AG04450 (cell line): ENCODE data around the gene KCNIP1. TPM values are rescaled to one million over a fixed set of nuclear protein-coding genes. Genes with fewer than 3 reads are reported as not detected.

Experiments
- CTCF ChIA-PET: fragments of 300-600, 350-600 bp; formaldehyde crosslinking; extraction: SDS; loops from one replicate; lab custom pipeline; 2022; ENCODE audit warnings: antibody characterized with exemption, inconsistent platforms; lab: Charles Lee
- POLR2A ChIA-PET: fragments of 350-600 bp; formaldehyde crosslinking; extraction: SDS; loops from one replicate; lab custom pipeline; 2021; ENCODE audit warnings: antibody characterized with exemption, inconsistent platforms; lab: Yijun Ruan, JAX
- DNase-seq: peaks from one replicate; pipeline ENCODE4 v3.0.0-alpha.2; 2011; ENCODE audit warnings: low read depth, low spot score
- H3K27ac ChIP-seq: one replicate; pipeline ENCODE4 v1.5.1; 2012; ENCODE audit warnings: low read depth, low read length, control low read depth
- H3K27me3 ChIP-seq: one replicate; pipeline ENCODE4 v1.6.0; 2012; ENCODE audit warnings: low read length; ENCODE audit not compliant: control insufficient read depth, insufficient read depth
- H3K4me3 ChIP-seq: 2 replicates; pipeline ENCODE4 v1.5.1; 2011; ENCODE audit warnings: mild to moderate bottlenecking, low read depth, low read length, control low read depth
- H3K9me3 ChIP-seq: 2 replicates; pipeline ENCODE4 v1.5.1; 2012; ENCODE audit warnings: low read length; ENCODE audit not compliant: control insufficient read depth, insufficient read depth
- CTCF ChIP-seq: IDR thresholded peaks from 2 replicates; pipeline ENCODE4 v1.5.1; 2011; ENCODE audit warnings: low read depth, low read length, control low read depth, inconsistent platforms
- polyA plus RNA-seq: library from polyadenylated mRNA; depleted of rRNA; stranded (reverse); fragments of >200 nt; gene quantifications from 2 replicates; pipeline ENCODE4 v1.2.3, GENCODE V29; 2011

The KCNIP1 gene
- polyA plus RNA-seq, 1 experiment = not detected

DNA sequence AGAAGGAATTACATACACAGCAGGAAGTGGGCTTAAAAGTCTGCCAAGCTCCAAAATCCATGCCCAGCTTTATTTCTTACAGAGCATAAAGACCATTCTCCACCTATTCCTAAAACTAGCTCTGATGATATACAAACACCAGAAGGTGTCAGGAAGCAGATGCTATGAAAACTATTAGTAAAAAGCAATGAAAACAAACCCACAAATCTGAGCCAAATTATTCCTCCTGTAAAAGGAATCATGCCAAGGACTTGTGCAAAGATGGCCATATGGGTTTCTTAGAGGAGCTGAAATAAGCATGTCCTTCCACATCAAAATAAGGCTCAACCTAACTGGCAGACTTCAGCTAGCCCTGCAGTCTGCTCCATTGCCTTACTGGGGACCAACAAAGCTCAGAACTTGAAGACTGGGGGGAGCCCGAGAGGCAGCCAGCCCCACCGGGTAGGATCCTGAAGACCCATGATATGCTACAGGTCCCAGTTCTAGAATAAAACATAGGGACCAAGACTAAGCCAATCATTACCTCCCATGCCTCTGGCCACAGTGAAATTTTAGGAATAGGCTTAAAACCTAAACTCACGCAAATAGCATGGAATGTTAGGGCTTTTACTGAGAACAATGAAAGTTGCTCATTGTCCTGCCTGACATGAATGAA is 236.9 kb downstream of the KCNIP1 start:
- no peak for TF ChIP-seq CTCF
- CTCF ChIA-PET = interaction anchor here (0.7 to 1.8 kb wide), 4 partner anchors 9 to 602 kb away, joined by 3 to 5 read pairs (median 4); no protein-coding TSS in a partner anchor
- POLR2A ChIA-PET = interaction anchor here (0.6 kb wide), 1 partner anchor 351 kb away, joined by 9 read pairs; the partner anchor contains the start of gene KCNMB1

DNA sequence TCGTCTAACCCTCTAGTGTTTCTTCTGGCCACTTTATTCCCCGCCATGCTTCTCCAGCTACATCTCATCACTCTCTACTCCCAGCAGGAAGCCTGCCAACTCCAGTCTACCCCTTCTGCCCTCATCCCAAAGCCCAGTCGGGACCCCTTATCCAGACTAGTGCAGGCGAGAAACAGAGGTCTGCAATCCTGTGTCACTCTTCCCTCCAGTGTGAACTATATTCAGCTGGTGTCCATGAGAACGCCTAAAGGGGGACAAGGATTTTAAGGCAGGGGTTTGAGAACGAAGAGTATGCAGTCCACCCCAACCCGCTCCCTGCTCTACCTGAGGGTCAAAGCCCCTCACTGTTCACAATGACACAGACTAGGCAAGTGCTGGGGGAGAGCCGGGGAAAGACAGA is 238.0 kb downstream of the KCNIP1 start:
- CTCF ChIA-PET = interaction anchor here (0.6 kb wide), 1 partner anchor 103 kb away, joined by 3 read pairs; no protein-coding TSS in a partner anchor
- POLR2A ChIA-PET = no interaction called here
- Histone ChIP-seq H3K27ac (no peak overlapping the region), H3K9me3 (no peaks in the 10 kb centered on the region; the same call in 1 of the 2 replicates), H3K4me3 (no peak overlapping the region), H3K27me3 (no peaks in the 10 kb centered on the region)
- no peak for DNase-seq
- TF ChIP-seq CTCF = no peak

More for the DNA sequence above, 236.9 kb downstream of the KCNIP1 start:
- H3K4me3 ChIP-seq = no peak overlapping the region
- no peak for DNase-seq
- H3K27ac ChIP-seq = no peak overlapping the region
- no peaks in the 10 kb centered on the region; the same call in 1 of the 2 replicates for H3K9me3 ChIP-seq
- H3K27me3 ChIP-seq = no peaks in the 10 kb centered on the region

DNA sequence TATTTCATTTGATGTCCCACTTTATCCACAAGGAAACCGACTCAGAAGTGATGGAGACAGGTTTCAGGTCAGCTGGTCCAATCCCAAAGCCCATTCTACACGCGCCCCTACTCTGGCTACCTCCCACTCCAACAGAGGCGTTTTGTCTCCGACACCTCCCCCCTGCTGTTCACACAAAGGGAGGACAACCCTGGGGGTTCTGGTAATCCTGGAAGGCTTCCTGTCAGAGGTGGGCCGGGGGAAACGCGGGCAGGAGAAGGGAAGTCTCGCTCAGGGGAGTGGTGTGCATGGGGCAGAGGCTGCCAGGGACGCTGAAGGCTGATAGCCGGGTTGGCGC is 240.0 kb downstream of the KCNIP1 start:
- CTCF ChIA-PET = interaction anchor here (1.1 to 8.0 kb wide), 11 partner anchors 12 to 598 kb away, joined by 3 to 143 read pairs (median 5); no protein-coding TSS in a partner anchor
- POLR2A ChIA-PET = no interaction called here
- Histone ChIP-seq H3K4me3 (no peak overlapping the region), H3K27me3 (peaks cover 1% of the 10 kb centered on the region), H3K9me3 (no peaks in the 10 kb centered on the region; the same call in 1 of the 2 replicates), H3K27ac (no peak overlapping the region)
- no peak for DNase-seq
- no peak for TF ChIP-seq CTCF

DNA sequence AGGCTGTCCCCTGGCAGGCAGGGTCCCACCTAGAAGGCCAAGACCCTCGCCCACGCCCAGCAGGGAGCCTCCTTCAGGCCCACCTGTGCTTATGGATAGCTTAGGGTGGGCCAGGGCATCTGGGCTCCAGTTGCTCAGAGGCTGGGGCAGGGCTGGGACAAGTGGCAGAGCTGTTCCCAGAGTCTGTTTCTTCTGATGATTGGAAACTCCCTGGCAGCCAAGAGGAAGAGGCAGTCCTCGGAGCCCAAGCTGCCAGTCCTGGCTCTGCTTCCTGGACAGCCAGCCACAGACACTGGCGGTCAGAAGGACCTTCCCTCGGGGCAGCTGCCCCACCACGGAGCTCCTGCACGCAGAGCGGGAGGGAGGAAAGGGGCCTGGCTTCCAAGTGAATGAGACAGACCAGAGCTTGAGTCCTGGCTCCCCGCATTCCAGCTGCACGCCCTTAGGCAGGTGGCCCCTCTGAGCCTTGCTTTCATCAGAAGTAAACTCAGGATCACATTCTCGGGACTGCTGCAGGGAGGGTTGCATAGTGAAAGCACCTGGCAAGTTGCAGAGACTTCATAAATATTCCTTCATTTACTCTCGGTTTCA is 241.8 kb downstream of the KCNIP1 start:
- Histone ChIP-seq H3K27me3 (peaks cover 13% of the 10 kb centered on the region), H3K4me3 (no peak overlapping the region), H3K9me3 (no peaks in the 10 kb centered on the region; the same call in 1 of the 2 replicates), H3K27ac (no peak overlapping the region)
- no peak for DNase-seq
- ChIA-PET POLR2A (no interaction called here), CTCF (interaction anchor here (0.5 to 8.0 kb wide), 23 partner anchors 10 to 1163 kb away, joined by 3 to 143 read pairs (median 4); partner anchors contain the start of gene GABRP)
- TF ChIP-seq CTCF = no peak
